GM18867 (cell line): ENCODE measurements around the gene MFSD1.

Source experiments
- ATAC-seq: cut with Tn5 transposase; IDR thresholded peaks from one replicate; pipeline ENCODE4 v1.9.1; 2021; ENCODE audit warnings: mild to moderate bottlenecking, moderate library complexity; ENCODE audit not compliant: unreplicated experiment

The MFSD1 gene

GRCh38 chr3:158864492-158864891, 62.6 kb downstream of the MFSD1 start:
- ATAC-seq, result no peak

GRCh38 chr3:158875700-158876099, 73.8 kb downstream of the MFSD1 start:
- ATAC-seq, result no peak
